ENCODE results near the gene DIAPH3. TPM values are rescaled to one million over a fixed set of nuclear protein-coding genes. Genes with fewer than 3 reads are reported as not detected.

Gene DIAPH3
- total RNA-seq, 1 donor from 2014 or later: 0.26 TPM

GRCh38 chr13:59874973-59875372 is 288.8 kb downstream of the DIAPH3 start:
- DNase-seq (ENCODE audit: low spot score): no peak

GRCh38 chr13:59873856-59874255 is 289.9 kb downstream of the DIAPH3 start:
- DNase-seq (ENCODE audit: low spot score): no peak

DNA sequence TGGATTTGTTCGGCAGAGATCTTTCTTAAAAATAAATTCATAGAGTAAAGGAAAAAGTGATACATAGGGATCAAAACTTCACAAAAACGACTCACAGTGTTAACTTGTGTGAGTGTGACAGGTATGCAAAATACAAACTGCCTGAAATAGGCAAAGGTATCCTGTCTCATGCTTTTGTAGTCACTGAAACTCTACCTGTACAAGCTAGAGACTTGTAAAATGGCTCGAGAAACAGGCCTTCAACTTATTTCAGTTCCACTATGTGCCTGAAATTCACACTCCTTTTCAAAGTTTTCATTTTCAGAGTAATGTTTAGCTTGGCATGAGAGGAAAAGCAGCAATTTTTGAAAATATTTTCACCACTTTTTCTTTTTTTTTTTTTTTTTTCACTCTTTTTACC is 290.4 kb downstream of the DIAPH3 start:
- no peak for DNase-seq (ENCODE audit: low spot score)

- DNase-seq (ENCODE audit: low spot score): no peak
Measured at GRCh38 chr13:59867867-59868266, 295.9 kb downstream of the DIAPH3 start.

GRCh38 chr13:59865398-59865797 is 298.3 kb downstream of the DIAPH3 start:
- DNase-seq (ENCODE audit: low spot score): no peak

GRCh38 chr13:59863621-59864020 is 300.1 kb downstream of the DIAPH3 start:
- no peak for DNase-seq (ENCODE audit: low spot score)

DNA sequence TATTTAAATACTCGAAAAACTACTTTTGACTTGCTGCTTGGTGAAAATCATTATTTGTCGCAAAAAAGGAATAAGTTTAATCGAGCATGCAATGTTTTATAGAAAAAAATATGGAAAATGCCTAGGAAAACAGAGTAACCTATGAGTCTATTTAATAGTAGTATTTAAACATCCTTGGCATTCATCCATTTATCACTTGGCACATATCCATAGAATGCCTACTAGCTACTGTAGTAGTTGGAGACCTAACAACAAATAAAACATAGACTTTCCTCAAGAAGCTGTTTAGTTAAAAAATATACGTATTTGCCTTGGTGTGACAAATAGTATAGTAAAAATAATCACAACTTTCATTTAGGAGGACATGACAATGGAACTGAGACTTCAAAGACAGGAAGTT is 302.1 kb downstream of the DIAPH3 start:
- DNase-seq (ENCODE audit: low spot score): no peak

DNA sequence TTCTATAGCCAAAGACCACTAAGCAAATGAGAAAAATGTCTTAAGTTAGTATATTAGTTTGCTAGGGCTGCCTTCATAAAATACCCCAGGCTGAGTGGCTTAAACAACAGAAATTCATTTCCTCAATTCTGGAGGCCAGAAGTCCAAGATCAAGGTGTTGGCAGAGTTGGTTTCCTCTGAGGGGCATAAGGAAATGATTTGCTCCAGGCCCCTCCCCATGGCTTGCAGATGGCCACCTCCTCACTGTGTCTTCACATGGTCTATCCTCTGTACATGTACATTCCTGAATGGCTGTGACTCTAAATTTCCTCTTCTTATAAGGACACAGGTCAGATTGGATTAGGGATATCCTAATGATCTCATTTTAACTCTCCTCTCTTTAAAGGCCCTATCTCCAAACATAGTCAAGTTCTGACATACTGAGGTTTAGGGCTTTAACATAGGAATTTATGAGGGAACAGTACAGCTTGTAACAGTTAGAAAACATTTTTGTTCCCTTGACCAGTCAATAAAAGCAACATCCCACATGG is 307.4 kb downstream of the DIAPH3 start:
- no peak for DNase-seq (ENCODE audit: low spot score)

DNA sequence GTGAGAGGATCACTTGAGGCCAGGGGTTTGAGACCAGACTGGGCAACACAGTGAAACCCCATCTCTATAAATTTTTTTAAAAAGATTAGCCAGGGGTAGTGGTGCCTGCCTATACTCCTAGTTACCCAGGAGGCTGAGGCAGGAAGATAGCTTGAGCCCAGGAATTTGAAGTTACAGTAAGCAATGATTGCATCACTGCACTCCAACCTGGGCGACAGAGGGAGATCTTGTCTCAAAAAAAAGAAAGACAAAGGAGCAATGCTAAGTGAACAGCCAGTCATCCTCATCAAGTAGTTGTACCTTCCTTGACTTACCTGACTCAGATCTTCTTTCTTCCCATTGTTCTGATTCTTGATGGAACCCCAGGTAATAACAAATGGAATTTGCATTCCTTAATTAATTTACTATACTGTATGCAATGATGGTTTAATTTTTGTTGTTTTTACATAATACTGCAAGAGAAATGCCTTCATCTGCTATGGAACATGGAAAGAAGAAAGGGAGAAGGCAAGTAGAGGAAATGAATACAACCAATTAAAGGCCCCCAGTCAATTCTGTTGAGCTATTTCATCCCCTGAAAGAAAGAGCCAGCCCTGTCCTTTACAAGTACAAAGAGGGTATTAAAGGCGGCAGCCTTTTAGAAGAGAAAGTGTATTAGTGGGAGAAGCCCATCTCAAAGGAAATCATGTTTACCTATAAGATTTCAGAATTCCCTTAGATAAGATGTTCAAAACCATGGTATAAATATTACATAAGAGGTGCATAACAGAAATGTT is 316.7 kb downstream of the DIAPH3 start:
- no peak for DNase-seq (ENCODE audit: low spot score)

DNA sequence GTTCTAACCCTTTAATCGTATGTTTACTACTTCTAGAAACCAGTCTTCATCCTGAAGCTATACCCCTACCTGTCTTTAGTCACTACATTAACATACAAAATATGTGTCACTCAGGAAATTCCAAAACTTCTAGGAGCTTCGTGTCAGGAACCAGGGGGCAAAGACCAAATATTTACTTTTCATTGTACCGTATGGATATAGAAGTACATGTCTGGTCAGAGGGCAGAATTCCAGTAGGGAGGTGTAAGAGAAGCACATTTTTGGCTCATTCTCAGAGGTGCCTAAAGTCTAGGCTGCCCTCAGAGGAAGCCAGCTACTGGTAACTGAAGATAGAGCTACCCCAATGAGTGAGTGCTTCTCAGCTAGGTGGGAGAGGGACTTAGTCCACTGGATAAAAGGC is 320.7 kb downstream of the DIAPH3 start:
- DNase-seq (ENCODE audit: low spot score): no peak

DNA sequence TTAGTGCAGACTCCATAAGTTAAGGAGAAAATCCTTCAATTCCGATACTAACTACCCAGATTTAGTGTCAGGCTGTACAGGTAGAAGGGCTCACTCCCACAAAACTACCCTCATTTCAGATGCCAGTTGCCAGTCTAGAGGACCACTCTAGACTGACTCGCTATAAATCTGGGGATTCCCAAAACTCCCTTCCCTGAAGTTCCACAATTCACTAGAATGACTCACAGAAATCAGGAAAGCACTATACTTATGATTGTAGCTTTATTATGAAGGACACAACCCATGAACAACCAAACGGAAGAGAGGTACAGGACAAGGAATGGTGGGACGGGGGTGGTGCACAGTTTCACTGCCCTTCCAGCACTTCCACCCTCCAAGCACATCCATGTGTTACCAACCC is 321.2 kb downstream of the DIAPH3 start:
- no peak for DNase-seq (ENCODE audit: low spot score)

DNA sequence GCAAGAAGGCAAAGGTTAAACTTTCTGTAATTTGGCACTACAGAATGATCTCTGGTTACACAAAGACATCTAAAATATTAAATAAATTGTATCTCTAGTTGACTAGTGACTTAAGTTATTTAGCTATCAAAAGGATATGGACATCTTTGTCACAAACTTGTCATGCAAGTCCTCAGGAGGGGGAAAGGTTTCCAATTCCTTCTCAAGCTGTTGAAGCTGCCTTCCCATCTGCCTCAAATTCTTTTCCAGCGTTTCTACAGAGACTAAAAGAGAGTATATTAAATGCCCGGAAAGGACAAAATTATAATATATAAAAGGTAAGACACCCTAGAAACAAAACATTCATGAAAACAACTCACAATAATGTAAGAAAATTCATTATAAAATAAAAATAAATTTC is 324.5 kb downstream of the DIAPH3 start:
- no peak for DNase-seq (ENCODE audit: low spot score)

DNA sequence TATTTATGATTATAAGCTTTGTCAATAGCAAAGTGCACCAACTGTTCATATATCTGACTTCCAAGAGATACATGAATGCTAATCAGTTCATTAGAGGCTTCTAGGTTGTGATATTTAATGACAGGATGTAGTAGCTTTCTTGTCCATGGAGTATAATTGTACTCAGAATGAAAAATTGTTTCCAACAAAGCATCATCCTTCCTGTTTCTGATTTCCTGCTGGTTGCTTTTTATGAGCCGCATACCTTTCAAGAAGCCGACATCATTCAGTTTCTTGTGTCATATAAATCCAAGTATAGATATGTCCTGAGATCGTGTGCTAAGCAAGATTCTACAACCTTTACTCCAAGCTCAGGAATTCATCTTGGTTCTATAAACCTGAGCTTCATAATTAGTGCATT is 326.6 kb downstream of the DIAPH3 start:
- DNase-seq (ENCODE audit: low spot score): no peak

DNA sequence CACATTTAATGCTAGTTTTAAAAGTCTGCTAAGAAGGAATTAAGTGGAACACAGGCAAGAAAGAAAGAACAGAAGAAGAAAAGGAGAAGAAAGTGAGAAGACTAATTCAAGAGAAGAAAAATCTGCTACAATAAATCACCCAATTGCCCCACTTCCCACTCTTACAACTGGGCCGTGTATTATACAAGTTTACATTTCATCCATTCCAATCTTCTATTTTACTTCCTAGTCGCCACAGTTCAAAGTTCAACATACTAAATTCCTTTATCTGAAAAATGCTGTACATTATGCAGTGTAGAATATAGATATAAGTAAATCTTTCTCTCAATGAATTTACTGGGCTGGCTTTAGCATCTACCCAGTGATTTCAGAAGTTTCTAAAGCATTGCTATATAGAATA is 328.2 kb downstream of the DIAPH3 start:
- DNase-seq (ENCODE audit: low spot score): no peak

DNA sequence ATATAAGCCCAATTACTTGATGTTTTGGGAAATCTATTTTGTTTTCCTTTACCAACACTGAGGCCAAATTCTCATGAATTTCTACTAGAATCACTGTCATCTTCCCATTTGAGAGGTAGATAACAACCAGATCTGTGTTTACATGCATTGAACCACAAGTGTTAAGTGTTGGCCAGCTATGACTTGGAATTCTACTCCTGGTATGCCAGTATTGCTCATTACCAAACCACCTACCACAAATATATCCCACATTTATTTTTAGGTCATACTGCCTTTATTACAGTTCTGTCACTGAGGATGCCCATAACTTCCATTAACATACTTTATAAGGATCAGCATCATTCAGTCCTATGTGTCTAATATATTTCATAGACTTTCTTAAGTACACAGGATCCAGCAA is 328.9 kb downstream of the DIAPH3 start:
- no peak for DNase-seq (ENCODE audit: low spot score)

DNA sequence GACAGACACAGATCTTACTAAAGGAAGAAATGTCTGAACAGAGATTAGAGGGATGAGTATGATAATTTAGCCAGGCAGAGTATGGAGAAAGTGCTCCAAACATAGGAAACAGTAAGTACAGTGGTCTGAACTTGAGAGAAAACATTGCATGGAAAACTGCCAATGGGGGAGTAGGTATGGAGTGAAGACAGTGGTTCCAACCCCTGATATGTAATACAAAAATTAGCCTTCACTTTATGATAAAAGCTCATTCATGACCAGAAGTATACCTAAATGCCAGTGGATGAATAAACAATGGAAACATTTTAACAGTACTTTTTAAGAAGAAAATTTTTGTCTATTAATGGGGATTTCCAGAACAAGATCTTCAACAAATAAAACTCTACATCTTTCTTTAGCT is 334.0 kb downstream of the DIAPH3 start:
- no peak for DNase-seq (ENCODE audit: low spot score)

- no peak for DNase-seq (ENCODE audit: low spot score)
Measured at GRCh38 chr13:59823486-59823885, 340.2 kb downstream of the DIAPH3 start.

- no peak for DNase-seq (ENCODE audit: low spot score)
Measured at GRCh38 chr13:59809564-59809963, 354.2 kb downstream of the DIAPH3 start.

DNA sequence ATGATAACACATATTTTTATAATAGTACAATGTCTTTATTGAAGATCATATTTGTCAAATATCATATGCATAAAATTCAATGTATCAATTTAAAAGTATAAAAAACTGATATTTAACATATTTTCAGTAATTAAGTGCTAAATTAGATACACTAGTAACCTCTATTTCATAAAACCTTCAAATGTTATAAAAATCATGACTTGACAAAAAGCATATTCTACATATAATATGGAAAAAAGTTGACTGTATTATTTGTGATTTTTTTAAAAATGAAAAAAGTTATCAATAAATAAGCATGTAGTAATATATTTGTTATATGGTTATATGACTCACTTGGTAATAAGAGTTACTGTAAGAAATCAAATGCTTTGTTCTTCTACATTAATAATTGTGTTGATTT is 356.9 kb downstream of the DIAPH3 start:
- no peak for DNase-seq (ENCODE audit: low spot score)

DNA sequence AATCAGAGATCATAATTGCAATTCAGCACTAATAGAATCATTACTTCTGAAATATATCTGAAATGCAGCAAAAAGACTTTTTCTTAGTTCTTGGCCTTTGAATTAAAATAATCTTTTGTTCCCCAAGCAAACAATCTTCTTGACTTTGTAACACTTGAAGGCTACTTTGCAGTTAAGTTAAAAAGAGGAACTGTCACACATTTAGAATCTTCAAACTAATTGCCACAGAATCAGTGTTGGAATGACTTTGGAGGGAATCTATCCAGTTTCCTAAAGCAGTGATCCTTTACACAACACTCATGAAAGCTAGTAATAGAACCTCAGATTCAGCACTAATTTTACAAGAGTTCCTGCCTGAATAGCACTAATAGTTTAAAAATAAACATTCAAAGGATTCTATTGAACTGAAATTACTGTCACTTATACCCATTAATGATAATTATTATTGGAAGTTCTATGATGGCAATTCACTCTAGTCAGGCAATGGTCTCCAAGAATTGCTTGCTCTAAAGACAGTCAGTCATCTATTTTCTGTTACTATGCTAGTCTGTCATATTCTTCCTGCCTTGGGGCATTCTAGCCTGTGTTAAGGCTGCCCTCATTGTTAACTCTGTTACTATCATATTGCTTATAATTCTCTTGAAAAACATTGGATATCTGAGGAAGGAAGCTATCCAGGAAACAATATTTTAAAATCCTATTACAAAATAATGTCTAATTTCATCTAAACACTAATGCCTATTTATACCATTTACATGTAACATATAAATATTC is 362.4 kb downstream of the DIAPH3 start:
- no peak for DNase-seq (ENCODE audit: low spot score)

GRCh38 chr13:59793107-59793506 is 370.6 kb downstream of the DIAPH3 start:
- DNase-seq (ENCODE audit: low spot score): no peak

DNA sequence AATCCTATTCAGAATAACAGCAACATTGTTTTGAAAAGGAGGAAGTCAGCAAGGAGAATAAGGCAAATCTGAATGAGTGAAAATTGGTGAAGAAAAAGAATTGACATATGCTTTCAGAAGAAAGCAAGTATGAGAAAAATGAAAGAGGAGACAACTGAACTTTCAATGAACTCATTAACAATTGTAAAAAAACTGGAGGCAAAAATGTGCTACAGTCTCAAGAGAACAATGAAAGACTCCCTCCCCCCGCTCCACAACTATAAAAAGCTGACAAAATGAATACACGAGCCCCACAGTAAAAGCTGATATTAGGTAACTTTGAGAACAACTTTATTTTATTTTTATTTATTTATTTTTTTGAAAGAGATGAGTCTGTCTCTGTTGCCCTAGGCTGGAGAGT is 373.1 kb downstream of the DIAPH3 start:
- no peak for DNase-seq (ENCODE audit: low spot score)

DNA sequence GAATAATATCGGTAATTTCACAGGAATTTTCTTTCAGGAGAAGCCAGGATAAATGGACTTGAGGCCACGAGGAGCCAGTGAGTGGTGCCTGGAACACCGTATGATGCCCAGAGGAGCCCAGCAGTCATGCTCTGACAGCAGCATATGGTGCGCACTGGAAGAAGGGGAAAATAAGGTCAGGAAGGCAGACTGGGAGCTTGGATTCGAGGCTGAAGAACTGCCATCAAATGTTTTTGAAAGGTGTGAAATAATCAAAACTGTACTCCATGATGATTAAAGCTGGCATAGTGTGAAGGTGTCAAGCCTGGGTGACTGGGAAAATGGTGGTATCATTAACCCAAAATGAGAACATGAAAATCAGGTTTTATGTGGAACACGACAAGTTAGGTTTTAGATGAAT is 374.2 kb downstream of the DIAPH3 start:
- DNase-seq (ENCODE audit: low spot score): no peak
